NCI-H2081 treated with DMSO at 0.1 percent for 48 hours (cell line): ENCODE data around the gene TREX2.
"Not testable (repeated sequence)": the region's sequence is repeated elsewhere in the genome, so short reads cannot be mapped to it uniquely, and the experiment has no call there.

ENCODE experiments used
- DNase-seq: peaks from one replicate; lab custom pipeline; 2025; lab: John Stamatoyannopoulos, UW

TREX2 gene

DNA sequence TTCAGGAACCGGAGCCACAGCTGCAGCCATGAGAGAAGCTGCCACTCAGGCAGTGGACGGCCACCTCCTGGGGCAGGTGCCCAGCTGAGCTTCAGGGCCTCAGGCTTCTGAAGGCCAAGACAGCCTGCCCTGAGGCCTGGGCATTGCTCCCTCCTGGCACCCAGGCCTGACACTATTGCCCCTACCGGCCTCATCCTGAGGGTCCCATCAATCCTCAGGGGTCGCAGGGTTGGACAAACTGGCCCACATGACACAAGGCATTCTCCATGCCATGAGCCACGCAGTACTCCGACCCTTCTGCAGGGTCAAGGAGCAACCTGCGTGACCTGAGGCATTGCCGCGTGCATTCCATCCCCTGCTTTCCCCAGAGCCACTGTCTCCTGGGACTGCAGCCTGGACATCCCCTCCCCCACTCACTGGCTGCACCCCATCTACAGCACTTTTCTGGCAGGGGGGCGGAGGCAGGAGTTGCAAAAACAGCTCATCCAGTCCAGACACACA is 37.6 kb downstream of the TREX2 start:
- DNase-seq: no peak

DNA sequence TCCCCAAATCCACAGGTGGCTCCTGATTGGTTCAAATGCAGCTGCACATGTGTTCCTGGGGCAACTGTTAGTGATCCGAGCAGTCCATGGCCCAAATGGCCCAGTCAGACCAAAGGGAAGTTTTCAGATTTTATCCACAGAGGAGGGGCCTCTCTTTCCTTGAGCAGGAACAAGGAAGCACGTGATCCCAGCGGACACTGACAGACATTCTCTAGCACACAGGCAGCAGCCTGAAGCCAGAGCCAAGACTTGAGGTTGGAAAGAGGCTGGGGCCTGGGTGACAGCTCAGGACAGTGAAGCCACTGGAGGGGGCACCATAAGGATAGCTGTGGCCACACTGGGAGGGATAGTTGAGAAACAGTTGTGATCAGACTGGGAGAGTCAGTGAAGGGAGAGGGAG is 38.1 kb downstream of the TREX2 start:
- no peak for DNase-seq

DNA sequence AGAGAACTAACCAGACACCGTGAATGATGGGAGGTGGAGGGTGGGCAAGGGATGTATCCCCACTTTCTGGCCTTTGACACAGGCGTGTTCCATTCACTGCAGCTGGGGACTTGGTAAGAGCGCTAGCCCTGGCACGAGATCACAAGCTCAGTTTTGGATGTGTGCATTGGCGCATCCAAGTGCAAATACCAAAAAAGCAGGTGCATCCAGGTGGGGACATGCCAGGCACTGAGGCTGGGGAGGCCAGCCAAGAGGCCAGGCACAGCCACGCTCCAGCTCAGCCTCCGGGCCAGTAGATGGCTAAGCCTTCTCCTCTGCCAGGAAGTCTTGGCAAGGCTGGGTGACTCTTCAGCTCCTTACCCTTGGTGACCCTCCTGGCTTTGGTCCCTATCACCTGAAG is 39.0 kb downstream of the TREX2 start:
- no peak for DNase-seq

GRCh38 chrX:153406011-153406410 is 39.8 kb downstream of the TREX2 start:
- DNase-seq: no peak

DNA sequence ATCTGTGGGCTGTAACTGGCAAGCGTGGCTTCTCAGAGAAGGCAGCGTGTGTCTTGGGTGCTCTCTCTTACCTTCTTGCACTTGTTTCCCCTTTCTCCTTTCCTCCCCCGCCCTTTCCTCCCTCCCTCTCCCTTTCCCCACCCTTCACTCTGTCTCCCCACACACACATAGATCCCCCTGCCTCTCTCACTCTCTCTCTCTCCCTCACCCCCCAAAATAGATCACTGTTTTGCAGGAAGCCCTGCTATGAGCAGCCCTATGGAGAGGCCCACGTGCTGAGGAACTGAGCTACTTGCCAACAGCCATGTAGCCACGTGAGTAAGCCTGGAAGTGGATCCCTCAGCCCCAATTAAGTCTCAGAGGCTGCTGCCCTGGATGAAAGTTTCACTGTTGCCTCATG is 40.4 kb downstream of the TREX2 start:
- no peak for DNase-seq

DNA sequence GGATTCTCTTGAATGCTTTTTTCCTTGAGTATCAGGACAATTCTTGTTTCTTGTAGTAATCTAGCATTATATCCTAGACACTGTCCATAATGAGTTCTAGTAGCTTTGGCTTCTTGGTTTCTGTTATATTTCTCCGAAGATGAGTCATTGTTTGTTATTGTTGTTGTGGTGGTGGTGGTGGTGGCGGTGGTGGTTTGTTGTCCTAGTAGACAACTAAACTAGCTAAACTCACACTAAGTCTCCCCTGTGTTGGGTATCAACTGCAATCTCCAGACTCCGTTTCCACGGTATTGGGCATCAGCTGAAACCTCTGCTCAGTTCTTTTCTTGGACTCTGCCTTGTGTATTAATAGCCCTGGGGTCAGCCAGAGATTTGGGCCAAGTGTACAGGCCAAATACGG is 41.5 kb downstream of the TREX2 start:
- DNase-seq: not testable (repeated sequence)

DNA sequence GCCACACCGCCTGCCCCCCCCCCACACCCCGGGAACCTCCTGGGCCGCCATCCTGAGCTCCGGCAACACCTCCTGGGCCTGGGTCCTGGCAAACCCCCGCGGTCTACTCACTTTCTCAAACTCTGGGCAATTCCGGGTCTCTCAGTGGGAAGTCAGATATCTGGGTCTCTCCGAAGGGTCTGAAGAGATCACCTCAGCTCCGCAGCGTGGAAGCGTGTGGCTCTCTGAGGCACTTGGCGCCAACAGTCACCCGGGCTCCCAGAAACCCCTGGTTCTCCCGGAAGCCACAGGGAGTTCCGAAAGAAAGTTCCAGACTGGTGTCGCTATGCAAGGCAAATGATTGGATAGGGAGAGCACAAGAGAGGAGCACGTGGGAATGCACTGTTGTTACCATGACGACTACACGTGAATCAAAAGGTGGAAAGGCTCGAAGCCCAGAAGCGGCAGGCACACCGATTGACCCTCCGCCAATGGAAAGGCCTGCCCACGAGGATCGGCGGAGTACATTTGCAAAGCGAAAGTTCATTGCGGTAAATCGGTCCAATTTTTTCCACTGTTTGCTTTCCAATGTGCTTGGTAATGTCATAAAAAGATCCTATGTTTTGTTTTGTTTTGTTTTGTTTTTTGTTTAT is 44.6 kb downstream of the TREX2 start, which contains the start of gene PNMA6E:
Gene PNMA6E (minus strand): TSS at position 218 of the 632 bp plus-strand sequence. CDS start 2,501 bp downstream, outside the sequence.
- no peak for DNase-seq

GRCh38 chrX:153400146-153401132 is 45.4 kb downstream of the TREX2 start:
- no peak for DNase-seq

GRCh38 chrX:153398275-153398960 is 47.4 kb downstream of the TREX2 start:
- no peak for DNase-seq

GRCh38 chrX:153397256-153397960 is 48.4 kb downstream of the TREX2 start:
- no peak for DNase-seq

DNA sequence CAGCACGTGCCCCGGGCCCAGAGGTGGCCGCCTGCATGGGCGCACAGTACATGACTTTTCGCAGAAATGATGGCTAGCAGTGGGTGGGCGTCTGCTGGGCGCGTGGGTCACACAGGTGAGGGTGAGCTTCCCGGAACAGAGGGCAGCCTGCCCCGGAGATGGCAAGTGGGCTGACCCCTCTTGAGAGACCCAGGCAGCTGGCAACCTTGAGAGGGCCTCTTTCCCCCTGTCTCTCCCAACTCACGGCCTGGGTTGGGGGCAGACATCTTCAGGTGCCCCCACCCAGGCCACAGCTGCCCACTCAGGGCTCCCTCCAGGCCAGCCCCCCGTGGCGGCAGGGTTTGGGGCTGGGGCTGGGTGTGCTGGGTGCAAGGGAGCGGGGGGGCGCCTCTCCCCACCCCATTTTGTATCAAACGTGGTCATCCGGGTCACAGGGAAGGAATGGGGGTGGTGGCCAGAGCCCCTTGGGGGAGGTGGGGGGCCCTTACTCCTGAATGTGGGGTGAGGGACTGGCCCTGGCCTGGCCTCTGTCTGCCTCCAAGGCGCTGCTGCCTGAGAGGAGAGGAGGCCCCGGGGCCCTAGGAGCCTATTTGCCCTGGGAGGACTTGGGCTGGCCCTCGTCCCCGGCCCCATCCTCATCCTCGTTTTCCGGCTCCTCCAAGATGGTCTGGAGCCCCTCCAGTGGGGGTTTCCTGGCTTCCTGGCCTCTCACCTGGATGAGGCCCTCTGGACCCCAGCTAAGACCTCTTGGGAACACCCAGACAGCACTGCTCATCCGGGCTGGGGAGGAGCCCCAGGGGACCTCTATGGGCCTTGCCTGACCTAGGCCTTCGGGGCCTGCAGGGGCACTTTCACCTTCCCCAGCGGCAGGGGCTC is 49.3 kb downstream of the TREX2 start:
- DNase-seq: no peak

DNA sequence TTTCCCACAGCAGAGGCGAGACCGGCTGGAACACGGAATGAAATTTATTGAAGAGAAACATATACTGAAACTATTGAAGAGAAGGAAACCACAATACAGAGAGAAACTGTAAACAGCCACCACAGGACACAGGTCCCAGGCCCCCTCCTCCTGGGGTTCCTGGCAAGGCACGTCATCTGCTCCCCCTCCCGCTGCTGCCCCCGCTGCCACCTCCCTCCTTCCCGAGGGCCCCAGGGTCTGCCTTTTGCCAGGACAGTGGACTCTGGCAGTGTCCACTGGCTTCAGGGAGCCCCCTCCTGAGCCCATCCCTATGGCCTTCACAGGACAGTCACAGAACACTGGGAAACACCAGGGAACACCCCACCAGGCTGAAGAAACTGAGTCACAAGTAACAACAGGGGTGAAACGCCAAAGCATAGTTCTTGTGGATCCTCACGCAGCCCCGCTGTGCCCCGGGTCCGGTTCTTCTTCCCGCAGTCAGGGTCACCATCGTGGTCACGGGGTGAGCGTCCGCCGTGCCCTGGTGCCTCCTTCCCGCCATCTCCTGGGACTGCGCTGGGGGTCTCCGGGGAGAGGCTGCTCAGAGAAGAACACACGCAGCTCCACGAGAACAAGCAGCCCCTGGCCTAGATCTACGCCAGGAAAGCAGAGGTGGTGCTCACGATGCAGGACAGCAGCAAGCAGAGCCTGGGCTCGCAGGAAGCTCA is 50.1 kb downstream of the TREX2 start:
- no peak for DNase-seq

GRCh38 chrX:153394612-153395011 is 51.2 kb downstream of the TREX2 start:
- no peak for DNase-seq
